ENCODE results near the gene FGD5.

DNA sequence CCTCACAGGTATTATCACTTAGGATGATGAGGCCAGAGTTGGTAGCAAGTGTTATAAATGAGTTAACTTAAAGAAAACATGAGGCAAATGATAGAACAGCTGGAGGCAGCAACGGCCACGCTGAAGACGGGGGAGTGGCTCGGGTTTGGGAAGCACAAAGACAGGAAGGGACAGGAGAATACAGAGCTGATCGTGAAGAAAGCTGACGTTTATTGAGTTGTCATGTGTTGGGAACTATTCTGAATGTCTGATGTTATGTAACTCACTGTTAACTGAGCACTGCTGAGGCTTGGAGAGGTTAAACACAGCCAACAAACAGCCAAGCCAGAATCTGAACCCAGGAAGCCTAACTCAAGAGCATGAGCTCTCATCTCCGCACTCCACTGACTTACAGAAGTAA is 42.3 kb downstream of the FGD5 start:
- no peak for TF ChIP-seq FOXP2 (optimal IDR thresholded peaks at IDR 0.05; ENCODE audit: borderline replicate concordance, extremely low read depth, extremely low read length, insufficient read depth)
- TF ChIP-seq, protein P1, sequence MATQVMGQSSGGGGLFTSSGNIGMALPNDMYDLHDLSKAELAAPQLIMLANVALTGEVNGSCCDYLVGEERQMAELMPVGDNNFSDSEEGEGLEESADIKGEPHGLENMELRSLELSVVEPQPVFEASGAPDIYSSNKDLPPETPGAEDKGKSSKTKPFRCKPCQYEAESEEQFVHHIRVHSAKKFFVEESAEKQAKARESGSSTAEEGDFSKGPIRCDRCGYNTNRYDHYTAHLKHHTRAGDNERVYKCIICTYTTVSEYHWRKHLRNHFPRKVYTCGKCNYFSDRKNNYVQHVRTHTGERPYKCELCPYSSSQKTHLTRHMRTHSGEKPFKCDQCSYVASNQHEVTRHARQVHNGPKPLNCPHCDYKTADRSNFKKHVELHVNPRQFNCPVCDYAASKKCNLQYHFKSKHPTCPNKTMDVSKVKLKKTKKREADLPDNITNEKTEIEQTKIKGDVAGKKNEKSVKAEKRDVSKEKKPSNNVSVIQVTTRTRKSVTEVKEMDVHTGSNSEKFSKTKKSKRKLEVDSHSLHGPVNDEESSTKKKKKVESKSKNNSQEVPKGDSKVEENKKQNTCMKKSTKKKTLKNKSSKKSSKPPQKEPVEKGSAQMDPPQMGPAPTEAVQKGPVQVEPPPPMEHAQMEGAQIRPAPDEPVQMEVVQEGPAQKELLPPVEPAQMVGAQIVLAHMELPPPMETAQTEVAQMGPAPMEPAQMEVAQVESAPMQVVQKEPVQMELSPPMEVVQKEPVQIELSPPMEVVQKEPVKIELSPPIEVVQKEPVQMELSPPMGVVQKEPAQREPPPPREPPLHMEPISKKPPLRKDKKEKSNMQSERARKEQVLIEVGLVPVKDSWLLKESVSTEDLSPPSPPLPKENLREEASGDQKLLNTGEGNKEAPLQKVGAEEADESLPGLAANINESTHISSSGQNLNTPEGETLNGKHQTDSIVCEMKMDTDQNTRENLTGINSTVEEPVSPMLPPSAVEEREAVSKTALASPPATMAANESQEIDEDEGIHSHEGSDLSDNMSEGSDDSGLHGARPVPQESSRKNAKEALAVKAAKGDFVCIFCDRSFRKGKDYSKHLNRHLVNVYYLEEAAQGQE (IDR thresholded peaks at IDR 0.05; ENCODE audit: insufficient read depth in 1 of 2, low read depth in 2 of 2, low read length in 2 of 2): no peak

Data from PFSK-1 (cell line).